A549 (cell line): Measurements from ENCODE around the gene ZDHHC16.

Experiments used
- CHD4 ChIP-seq: fragments of 200-600 bp; sonication (generic); IDR thresholded peaks from 2 replicates; pipeline ENCODE4 v1.6.1; 2016; ENCODE audit warnings: antibody characterized with exemption, mild to moderate bottlenecking, borderline replicate concordance
- POLR2A ChIP-seq: IDR thresholded peaks from 2 replicates; pipeline ENCODE4 v1.6.1; 2012; ENCODE audit warnings: mild to moderate bottlenecking, low read length
- TF ChIP-seq, protein P1 (sequence below): fragments of >200 bp; sonication (Bioruptor Twin); formaldehyde crosslinking; IDR thresholded peaks from 3 replicates; pipeline ENCODE4 v1.5.1; 2016

DNA sequence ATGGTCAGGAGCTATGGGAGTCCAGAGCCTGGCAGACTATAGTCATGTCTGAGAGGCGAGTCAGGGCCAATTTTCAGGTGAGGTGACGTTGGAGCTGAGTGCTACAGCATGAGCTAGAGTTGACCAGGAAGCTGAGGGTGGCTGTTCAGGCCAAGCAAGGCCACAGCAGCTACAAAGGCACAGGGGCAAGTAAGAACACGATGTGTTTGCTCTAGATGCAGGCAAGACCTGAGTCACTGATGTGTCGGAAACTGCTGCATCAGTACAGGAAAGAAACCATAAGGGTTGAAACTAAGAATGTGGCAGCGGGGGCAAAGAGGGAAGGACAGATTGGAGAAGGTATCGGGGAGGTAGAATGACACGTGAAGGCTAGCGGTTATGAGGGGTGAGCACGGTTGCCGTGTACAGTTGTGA, 33.1 kb upstream of the ZDHHC16 start:
- TF ChIP-seq, protein P1, sequence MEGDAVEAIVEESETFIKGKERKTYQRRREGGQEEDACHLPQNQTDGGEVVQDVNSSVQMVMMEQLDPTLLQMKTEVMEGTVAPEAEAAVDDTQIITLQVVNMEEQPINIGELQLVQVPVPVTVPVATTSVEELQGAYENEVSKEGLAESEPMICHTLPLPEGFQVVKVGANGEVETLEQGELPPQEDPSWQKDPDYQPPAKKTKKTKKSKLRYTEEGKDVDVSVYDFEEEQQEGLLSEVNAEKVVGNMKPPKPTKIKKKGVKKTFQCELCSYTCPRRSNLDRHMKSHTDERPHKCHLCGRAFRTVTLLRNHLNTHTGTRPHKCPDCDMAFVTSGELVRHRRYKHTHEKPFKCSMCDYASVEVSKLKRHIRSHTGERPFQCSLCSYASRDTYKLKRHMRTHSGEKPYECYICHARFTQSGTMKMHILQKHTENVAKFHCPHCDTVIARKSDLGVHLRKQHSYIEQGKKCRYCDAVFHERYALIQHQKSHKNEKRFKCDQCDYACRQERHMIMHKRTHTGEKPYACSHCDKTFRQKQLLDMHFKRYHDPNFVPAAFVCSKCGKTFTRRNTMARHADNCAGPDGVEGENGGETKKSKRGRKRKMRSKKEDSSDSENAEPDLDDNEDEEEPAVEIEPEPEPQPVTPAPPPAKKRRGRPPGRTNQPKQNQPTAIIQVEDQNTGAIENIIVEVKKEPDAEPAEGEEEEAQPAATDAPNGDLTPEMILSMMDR: no peak
- no peak for TF ChIP-seq POLR2A
- no peak for TF ChIP-seq CHD4
